Neural cell (in vitro differentiated cells): ENCODE data around the gene CABP7. TPM values are rescaled to one million over a fixed set of nuclear protein-coding genes. Genes with fewer than 3 reads are reported as not detected.

Source experiments
- H2AFZ ChIP-seq: fragments of 200-600, 300-800 bp; sonication (generic), shearing (Covaris generic); 2 replicates; pipeline ENCODE4 v1.6.0; 2014; ENCODE audit warnings: low read depth, mild to moderate bottlenecking, antibody characterized with exemption, low read length, moderate library complexity
- H3F3A ChIP-seq: fragments of 200-600 bp; shearing (Covaris generic); 2 replicates; pipeline ENCODE4 v1.6.1; 2016; ENCODE audit warnings: mild to moderate bottlenecking, moderate library complexity, mixed read lengths, antibody characterized with exemption, low read length; ENCODE audit not compliant: insufficient read depth, poor library complexity, severe bottlenecking
- H3K27ac ChIP-seq: fragments of 200-600, 300-800 bp; sonication (generic), shearing (Covaris generic); 2 replicates; pipeline ENCODE4 v1.5.1; 2014; ENCODE audit warnings: mild to moderate bottlenecking, low read length, moderate library complexity
- H3K27me3 ChIP-seq: fragments of 300-800, 200-600 bp; sonication (generic), shearing (Covaris generic); 2 replicates; pipeline ENCODE4 v1.6.0; 2014; ENCODE audit warnings: mild to moderate bottlenecking, low read depth, low read length, moderate library complexity; ENCODE audit not compliant: insufficient read depth
- H3K36me3 ChIP-seq: fragments of 300-800, 200-600 bp; sonication (generic), shearing (Covaris generic); 2 replicates; pipeline ENCODE4 v1.5.1; 2014; ENCODE audit warnings: mild to moderate bottlenecking, antibody characterized with exemption, low read length, moderate library complexity; ENCODE audit not compliant: insufficient read depth
- H3K4me2 ChIP-seq: fragments of 300-800, 200-600 bp; sonication (generic), shearing (Covaris generic); 2 replicates; pipeline ENCODE4 v1.6.0; 2014; ENCODE audit warnings: mild to moderate bottlenecking, low read length
- H3K4me3 ChIP-seq: fragments of 300-800, 200-600 bp; sonication (generic), shearing (Covaris generic); 2 replicates; pipeline ENCODE4 v1.5.1; 2014; ENCODE audit warnings: mild to moderate bottlenecking, low read length, moderate library complexity
- H3K79me2 ChIP-seq: fragments of 200-600 bp; shearing (Covaris generic); replicated peaks from 2 replicates; pipeline ENCODE4 v1.6.0; 2014; ENCODE audit warnings: mild to moderate bottlenecking, low read length, moderate library complexity; ENCODE audit not compliant: insufficient read depth
- H3K9ac ChIP-seq: fragments of 300-800, 200-600 bp; sonication (generic), shearing (Covaris generic); 2 replicates; pipeline ENCODE4 v1.6.1; 2016; ENCODE audit warnings: mild to moderate bottlenecking, low read length, mixed read lengths
- H3K9me2 ChIP-seq: fragments of 200-600 bp; shearing (Covaris generic); 2 replicates; pipeline ENCODE4 v1.6.1; 2016; ENCODE audit warnings: mild to moderate bottlenecking, low read length, mixed read lengths; ENCODE audit not compliant: insufficient read depth
- H3K9me3 ChIP-seq: fragments of 200-600, 300-800 bp; sonication (generic), shearing (Covaris generic); 2 replicates; pipeline ENCODE4 v1.6.1; 2016; ENCODE audit warnings: mild to moderate bottlenecking, mixed run types, low read length, moderate library complexity, mixed read lengths
- H4K20me1 ChIP-seq: fragments of 200-600 bp; shearing (Covaris generic); 2 replicates; pipeline ENCODE4 v1.6.1; 2016; ENCODE audit warnings: mild to moderate bottlenecking, mixed run types; ENCODE audit not compliant: insufficient read depth
- CTCF ChIP-seq: fragments of 450-650 bp; IDR thresholded peaks from 2 replicates; pipeline ENCODE4 v1.5.1; 2014; ENCODE audit warnings: antibody characterized with exemption, mild to moderate bottlenecking, moderate library complexity; ENCODE audit not compliant: poor library complexity, severe bottlenecking
- EP300 ChIP-seq: fragments of 450-650 bp; conservative IDR thresholded peaks from 2 replicates; pipeline ENCODE4 v1.6.1; 2014; ENCODE audit warnings: antibody characterized with exemption, mild to moderate bottlenecking, moderate library complexity; ENCODE audit not compliant: poor library complexity, severe bottlenecking
- EZH2 ChIP-seq: fragments of 200-600, 300-800 bp; shearing (Covaris generic), sonication (generic); IDR thresholded peaks from 2 replicates; pipeline ENCODE4 v1.6.1; 2014; ENCODE audit warnings: antibody characterized with exemption, low read length, borderline replicate concordance, mild to moderate bottlenecking; ENCODE audit not compliant: insufficient read depth, poor library complexity, severe bottlenecking
- MXI1 ChIP-seq: fragments of 450-650 bp; conservative IDR thresholded peaks from 2 replicates; pipeline ENCODE4 v1.6.1; 2014; ENCODE audit warnings: antibody characterized with exemption, mild to moderate bottlenecking; ENCODE audit not compliant: poor library complexity, severe bottlenecking
- POLR2AphosphoS5 ChIP-seq: IDR thresholded peaks from 2 replicates; pipeline ENCODE4 v1.6.1; 2012
- RAD21 ChIP-seq: fragments of 450-650 bp; conservative IDR thresholded peaks from 2 replicates; pipeline ENCODE4 v1.6.1; 2014; ENCODE audit warnings: antibody characterized with exemption, mild to moderate bottlenecking, moderate library complexity
- SMC3 ChIP-seq: fragments of 450-650 bp; conservative IDR thresholded peaks from 2 replicates; pipeline ENCODE4 v1.6.1; 2014; ENCODE audit warnings: antibody characterized with exemption, mild to moderate bottlenecking, moderate library complexity; ENCODE audit not compliant: poor library complexity
- TAF1 ChIP-seq: IDR thresholded peaks from 2 replicates; pipeline ENCODE4 v1.6.1; 2012; ENCODE audit warnings: low read depth
- polyA plus RNA-seq: library from polyadenylated mRNA; depleted of rRNA; stranded (reverse); fragments of >200 nt; gene quantifications from 2 replicates; pipeline ENCODE4 v1.2.3, GENCODE V29; 2014
- TF ChIP-seq, protein P1 (sequence below): IDR thresholded peaks from 2 replicates; pipeline ENCODE4 v1.6.1; 2012; ENCODE audit warnings: borderline replicate concordance

The CABP7 gene
- polyA plus RNA-seq, 1 donor from 2014 or later: 0.67 TPM

- Histone ChIP-seq H3K36me3 (no peaks in the 10 kb centered on the region), H4K20me1 (no peaks in the 10 kb centered on the region), H3K4me3 (no peak overlapping the region), H3K9ac (no peak overlapping the region), H3K27me3 (no peaks in the 10 kb centered on the region), H3K4me2 (no peak overlapping the region), H2AFZ (no peak overlapping the region), H3K79me2 (no peaks in the 10 kb centered on the region), H3K9me2 (no peaks in the 10 kb centered on the region), H3K9me3 (no peaks in the 10 kb centered on the region), H3F3A (no peaks in the 10 kb centered on the region), H3K27ac (no peak overlapping the region)
- TF ChIP-seq, protein P1, sequence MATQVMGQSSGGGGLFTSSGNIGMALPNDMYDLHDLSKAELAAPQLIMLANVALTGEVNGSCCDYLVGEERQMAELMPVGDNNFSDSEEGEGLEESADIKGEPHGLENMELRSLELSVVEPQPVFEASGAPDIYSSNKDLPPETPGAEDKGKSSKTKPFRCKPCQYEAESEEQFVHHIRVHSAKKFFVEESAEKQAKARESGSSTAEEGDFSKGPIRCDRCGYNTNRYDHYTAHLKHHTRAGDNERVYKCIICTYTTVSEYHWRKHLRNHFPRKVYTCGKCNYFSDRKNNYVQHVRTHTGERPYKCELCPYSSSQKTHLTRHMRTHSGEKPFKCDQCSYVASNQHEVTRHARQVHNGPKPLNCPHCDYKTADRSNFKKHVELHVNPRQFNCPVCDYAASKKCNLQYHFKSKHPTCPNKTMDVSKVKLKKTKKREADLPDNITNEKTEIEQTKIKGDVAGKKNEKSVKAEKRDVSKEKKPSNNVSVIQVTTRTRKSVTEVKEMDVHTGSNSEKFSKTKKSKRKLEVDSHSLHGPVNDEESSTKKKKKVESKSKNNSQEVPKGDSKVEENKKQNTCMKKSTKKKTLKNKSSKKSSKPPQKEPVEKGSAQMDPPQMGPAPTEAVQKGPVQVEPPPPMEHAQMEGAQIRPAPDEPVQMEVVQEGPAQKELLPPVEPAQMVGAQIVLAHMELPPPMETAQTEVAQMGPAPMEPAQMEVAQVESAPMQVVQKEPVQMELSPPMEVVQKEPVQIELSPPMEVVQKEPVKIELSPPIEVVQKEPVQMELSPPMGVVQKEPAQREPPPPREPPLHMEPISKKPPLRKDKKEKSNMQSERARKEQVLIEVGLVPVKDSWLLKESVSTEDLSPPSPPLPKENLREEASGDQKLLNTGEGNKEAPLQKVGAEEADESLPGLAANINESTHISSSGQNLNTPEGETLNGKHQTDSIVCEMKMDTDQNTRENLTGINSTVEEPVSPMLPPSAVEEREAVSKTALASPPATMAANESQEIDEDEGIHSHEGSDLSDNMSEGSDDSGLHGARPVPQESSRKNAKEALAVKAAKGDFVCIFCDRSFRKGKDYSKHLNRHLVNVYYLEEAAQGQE: no peak
- TF ChIP-seq RAD21: no peak
- no peak for TF ChIP-seq SMC3
- TF ChIP-seq POLR2AphosphoS5: no peak
- TF ChIP-seq MXI1: no peak
- no peak for TF ChIP-seq TAF1
- TF ChIP-seq EZH2: no peak
- no peak for TF ChIP-seq EP300
- TF ChIP-seq CTCF: no peak
Measured at GRCh38 chr22:29757096-29757495, 37.3 kb downstream of the CABP7 start.

- Histone ChIP-seq H3K79me2 (no peaks in the 10 kb centered on the region), H3K27me3 (no peaks in the 10 kb centered on the region), H3K9ac (no peak overlapping the region), H3K4me2 (no peak overlapping the region), H3K9me2 (no peaks in the 10 kb centered on the region), H3K27ac (no peak overlapping the region), H3K9me3 (no peaks in the 10 kb centered on the region), H3F3A (no peaks in the 10 kb centered on the region), H4K20me1 (no peaks in the 10 kb centered on the region), H3K4me3 (no peak overlapping the region), H2AFZ (no peak overlapping the region), H3K36me3 (no peaks in the 10 kb centered on the region)
- TF ChIP-seq SMC3 (no peak), EZH2 (no peak), TAF1 (no peak), RAD21 (no peak), POLR2AphosphoS5 (no peak), EP300 (no peak), MXI1 (no peak), CTCF (no peak)
- TF ChIP-seq, protein P1: no peak
Measured at GRCh38 chr22:29758068-29758622, 38.3 kb downstream of the CABP7 start.
